K562 (cell line): ENCODE data around the gene ZDHHC8.

Source experiments
- CBFB ChIP-seq: sonication (generic); formaldehyde crosslinking; IDR thresholded peaks from 2 replicates; pipeline ENCODE4 v1.4.0; 2020; ENCODE audit warnings: mild to moderate bottlenecking, missing genetic modification reagents
- MAFG ChIP-seq: fragments of 450-650 bp; conservative IDR thresholded peaks from 2 replicates; pipeline ENCODE4 v1.6.1; 2016; ENCODE audit warnings: missing genetic modification characterization, missing compliant biosample characterization
- NEUROD1 ChIP-seq: fragments of 150-350 bp; IDR thresholded peaks from 2 replicates; pipeline ENCODE4 v1.6.1; 2014; ENCODE audit warnings: borderline replicate concordance, low read length, low read depth; ENCODE audit not compliant: partially characterized antibody
- RAD21 ChIP-seq, 2 experiments: fragments of 250-450 bp in 1 of 2; fragments of 450-650 bp in 1 of 2; sonication (Bioruptor Pico) in 1 of 2; formaldehyde crosslinking in 1 of 2; IDR thresholded peaks in 1 of 2; conservative IDR thresholded peaks in 1 of 2; 2 replicates each; pipeline versions ENCODE4 v1.4.0 to v1.8.0; 2020 to 2022; ENCODE audit warnings: mild to moderate bottlenecking in 2 of 2, moderate library complexity in 1 of 2
- SP1 ChIP-seq: sonication (generic); formaldehyde crosslinking; IDR thresholded peaks from 2 replicates; pipeline ENCODE4 v1.8.1; 2022; ENCODE audit warnings: mild to moderate bottlenecking, missing genetic modification reagents
- ZBTB17 ChIP-seq: fragments of 450-650 bp; formaldehyde crosslinking; IDR thresholded peaks from 2 replicates; pipeline ENCODE4 v1.4.0; 2020; ENCODE audit warnings: mild to moderate bottlenecking
- ZNF197 ChIP-seq: fragments of 200-800 bp; sonication (Bioruptor generic); IDR thresholded peaks from 2 replicates; pipeline ENCODE4 v1.6.1; 2016; ENCODE audit warnings: low read depth, missing genetic modification characterization, missing compliant biosample characterization
- TF ChIP-seq, protein P1 (sequence below), 2 experiments: fragments of 450-650 bp; formaldehyde crosslinking in 1 of 2; IDR thresholded peaks; 2 replicates each; pipeline versions ENCODE4 v1.4.0 to v1.6.1; 2014 to 2020; ENCODE audit warnings: mild to moderate bottlenecking in 2 of 2, borderline replicate concordance in 1 of 2, low read depth in 1 of 2
- TF ChIP-seq, protein P2 (sequence below), 3 experiments: IDR thresholded peaks in 2 of 3; conservative IDR thresholded peaks in 1 of 3; 2 replicates each; pipeline ENCODE4 v1.5.1; 2011 to 2012; ENCODE audit warnings: low read length in 3 of 3, mild to moderate bottlenecking in 3 of 3, control low read depth in 2 of 3, improper control_type of control experiment in 1 of 3, inconsistent platforms in 1 of 3, low read depth in 1 of 3, mixed read lengths in 1 of 3, moderate library complexity in 1 of 3; ENCODE audit not compliant: insufficient read depth in 2 of 3
- TF ChIP-seq, protein P3 (sequence below): IDR thresholded peaks from 2 replicates; pipeline ENCODE4 v1.6.1; 2014; ENCODE audit warnings: antibody characterized with exemption

DNA sequence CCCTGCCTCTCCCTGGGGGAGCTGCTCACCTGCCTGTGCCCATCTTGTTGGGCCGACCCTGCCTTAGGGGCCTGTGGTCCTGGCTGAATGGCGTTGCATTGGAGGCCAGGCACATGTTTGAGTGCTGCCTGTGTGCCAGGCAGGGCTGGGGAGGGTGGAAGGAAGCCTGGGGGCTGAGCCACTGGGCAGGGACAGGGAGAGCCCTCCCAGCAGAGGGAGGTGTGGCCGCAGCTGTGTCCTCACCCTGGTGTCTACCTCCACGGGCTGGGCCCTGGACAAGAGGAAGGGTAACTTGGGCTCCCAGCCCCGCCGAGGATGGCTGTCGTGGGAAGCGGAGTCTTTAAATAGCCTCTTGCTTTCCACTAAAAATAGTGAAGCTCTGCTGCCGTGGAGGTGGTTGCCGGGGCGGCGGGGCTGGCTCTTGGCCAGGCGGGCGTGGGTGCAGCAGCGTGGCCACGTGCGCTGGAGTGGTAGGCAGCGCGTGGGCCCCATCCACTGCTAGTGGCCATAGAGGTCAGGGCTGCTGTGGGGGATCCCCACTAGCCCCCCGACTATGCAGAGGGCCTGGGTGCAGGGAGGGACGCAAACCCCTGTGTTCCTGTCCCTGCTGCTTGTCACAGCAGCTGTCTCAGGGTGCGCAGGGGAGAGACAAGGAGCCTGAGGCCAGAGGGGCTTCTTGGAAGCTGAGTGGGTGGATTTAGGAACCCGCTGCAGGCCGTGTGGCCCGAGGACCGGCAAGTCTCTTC is 6.2 kb downstream of the ZDHHC8 start:
- TF ChIP-seq, protein P1, sequence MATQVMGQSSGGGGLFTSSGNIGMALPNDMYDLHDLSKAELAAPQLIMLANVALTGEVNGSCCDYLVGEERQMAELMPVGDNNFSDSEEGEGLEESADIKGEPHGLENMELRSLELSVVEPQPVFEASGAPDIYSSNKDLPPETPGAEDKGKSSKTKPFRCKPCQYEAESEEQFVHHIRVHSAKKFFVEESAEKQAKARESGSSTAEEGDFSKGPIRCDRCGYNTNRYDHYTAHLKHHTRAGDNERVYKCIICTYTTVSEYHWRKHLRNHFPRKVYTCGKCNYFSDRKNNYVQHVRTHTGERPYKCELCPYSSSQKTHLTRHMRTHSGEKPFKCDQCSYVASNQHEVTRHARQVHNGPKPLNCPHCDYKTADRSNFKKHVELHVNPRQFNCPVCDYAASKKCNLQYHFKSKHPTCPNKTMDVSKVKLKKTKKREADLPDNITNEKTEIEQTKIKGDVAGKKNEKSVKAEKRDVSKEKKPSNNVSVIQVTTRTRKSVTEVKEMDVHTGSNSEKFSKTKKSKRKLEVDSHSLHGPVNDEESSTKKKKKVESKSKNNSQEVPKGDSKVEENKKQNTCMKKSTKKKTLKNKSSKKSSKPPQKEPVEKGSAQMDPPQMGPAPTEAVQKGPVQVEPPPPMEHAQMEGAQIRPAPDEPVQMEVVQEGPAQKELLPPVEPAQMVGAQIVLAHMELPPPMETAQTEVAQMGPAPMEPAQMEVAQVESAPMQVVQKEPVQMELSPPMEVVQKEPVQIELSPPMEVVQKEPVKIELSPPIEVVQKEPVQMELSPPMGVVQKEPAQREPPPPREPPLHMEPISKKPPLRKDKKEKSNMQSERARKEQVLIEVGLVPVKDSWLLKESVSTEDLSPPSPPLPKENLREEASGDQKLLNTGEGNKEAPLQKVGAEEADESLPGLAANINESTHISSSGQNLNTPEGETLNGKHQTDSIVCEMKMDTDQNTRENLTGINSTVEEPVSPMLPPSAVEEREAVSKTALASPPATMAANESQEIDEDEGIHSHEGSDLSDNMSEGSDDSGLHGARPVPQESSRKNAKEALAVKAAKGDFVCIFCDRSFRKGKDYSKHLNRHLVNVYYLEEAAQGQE (IDR thresholded peaks at IDR 0.05; ENCODE audit: borderline replicate concordance), result no peak
- TF ChIP-seq, protein P1 (CRISPR knock-in tag; IDR thresholded peaks at IDR 0.05; ENCODE audit: low read depth), result 0 out of 2 replicates have a peak, but pooled peaks have one; percentile 17
- TF ChIP-seq NEUROD1 (no peak), SP1 (CRISPR knock-in tag) (no peak), CBFB (no peak), RAD21 (CRISPR knock-in tag; conservative IDR thresholded peaks at IDR 0.05 in 1 of 2, IDR thresholded peaks at IDR 0.05 in 1 of 2) (no peak), ZNF197 (no peak), MAFG (tag) (no peak), ZBTB17 (no peak)
- TF ChIP-seq, protein P2, sequence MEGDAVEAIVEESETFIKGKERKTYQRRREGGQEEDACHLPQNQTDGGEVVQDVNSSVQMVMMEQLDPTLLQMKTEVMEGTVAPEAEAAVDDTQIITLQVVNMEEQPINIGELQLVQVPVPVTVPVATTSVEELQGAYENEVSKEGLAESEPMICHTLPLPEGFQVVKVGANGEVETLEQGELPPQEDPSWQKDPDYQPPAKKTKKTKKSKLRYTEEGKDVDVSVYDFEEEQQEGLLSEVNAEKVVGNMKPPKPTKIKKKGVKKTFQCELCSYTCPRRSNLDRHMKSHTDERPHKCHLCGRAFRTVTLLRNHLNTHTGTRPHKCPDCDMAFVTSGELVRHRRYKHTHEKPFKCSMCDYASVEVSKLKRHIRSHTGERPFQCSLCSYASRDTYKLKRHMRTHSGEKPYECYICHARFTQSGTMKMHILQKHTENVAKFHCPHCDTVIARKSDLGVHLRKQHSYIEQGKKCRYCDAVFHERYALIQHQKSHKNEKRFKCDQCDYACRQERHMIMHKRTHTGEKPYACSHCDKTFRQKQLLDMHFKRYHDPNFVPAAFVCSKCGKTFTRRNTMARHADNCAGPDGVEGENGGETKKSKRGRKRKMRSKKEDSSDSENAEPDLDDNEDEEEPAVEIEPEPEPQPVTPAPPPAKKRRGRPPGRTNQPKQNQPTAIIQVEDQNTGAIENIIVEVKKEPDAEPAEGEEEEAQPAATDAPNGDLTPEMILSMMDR (IDR thresholded peaks at IDR 0.05 in 2 of 3, conservative IDR thresholded peaks at IDR 0.05 in 1 of 3; ENCODE audit: insufficient read depth in 2 of 3, low read depth in 1 of 3, low read length in 3 of 3), result no peak; a peak in 1 of 6 replicates
- TF ChIP-seq, protein P3, sequence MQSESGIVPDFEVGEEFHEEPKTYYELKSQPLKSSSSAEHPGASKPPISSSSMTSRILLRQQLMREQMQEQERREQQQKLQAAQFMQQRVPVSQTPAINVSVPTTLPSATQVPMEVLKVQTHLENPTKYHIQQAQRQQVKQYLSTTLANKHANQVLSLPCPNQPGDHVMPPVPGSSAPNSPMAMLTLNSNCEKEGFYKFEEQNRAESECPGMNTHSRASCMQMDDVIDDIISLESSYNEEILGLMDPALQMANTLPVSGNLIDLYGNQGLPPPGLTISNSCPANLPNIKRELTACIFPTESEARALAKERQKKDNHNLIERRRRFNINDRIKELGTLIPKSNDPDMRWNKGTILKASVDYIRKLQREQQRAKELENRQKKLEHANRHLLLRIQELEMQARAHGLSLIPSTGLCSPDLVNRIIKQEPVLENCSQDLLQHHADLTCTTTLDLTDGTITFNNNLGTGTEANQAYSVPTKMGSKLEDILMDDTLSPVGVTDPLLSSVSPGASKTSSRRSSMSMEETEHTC, result no peak
